Activated CD4-positive, alpha-beta T cell treated with anti-CD3 and anti-CD28 coated beads for 36 hours (primary cell): ENCODE results near the gene KRT13. TPM values are rescaled to one million over a fixed set of nuclear protein-coding genes. Genes with fewer than 3 reads are reported as not detected.
"Not testable (repeated sequence)": the region's sequence is repeated elsewhere in the genome, so short reads cannot be mapped to it uniquely, and the experiment has no call there.

Experiments used
- ATAC-seq: fragments of 200-7000 bp; cut with Tn5 transposase; one replicate; pipeline ENCODE4 v1.10.0; 2021; ENCODE audit warnings: mild to moderate bottlenecking, moderate library complexity
- CTCF ChIA-PET: fragments of 350-600 bp; sonication (Branson Sonifier 250); formaldehyde crosslinking; loops from one replicate; lab custom pipeline; 2021; ENCODE audit warnings: antibody characterized with exemption; lab: Charles Lee
- POLR2A ChIA-PET: fragments of 350-600 bp; sonication (Branson Sonifier 250); formaldehyde crosslinking; loops from one replicate; lab custom pipeline; 2021; ENCODE audit warnings: antibody characterized with exemption, inconsistent platforms; lab: Charles Lee
- DNase-seq: peaks from one replicate; pipeline ENCODE4 v3.0.0-alpha.2; 2020
- H3K27ac Mint-ChIP-seq: one replicate; pipeline ENCODE4 v1.8.0; 2021; ENCODE audit warnings: mixed read lengths
- H3K27me3 Mint-ChIP-seq: one replicate; pipeline ENCODE4 v1.8.0; 2021; ENCODE audit warnings: mixed read lengths
- H3K36me3 Mint-ChIP-seq: one replicate; pipeline ENCODE4 v1.8.0; 2021; ENCODE audit warnings: low read depth, mixed read lengths
- H3K4me1 Mint-ChIP-seq: one replicate; pipeline ENCODE4 v1.8.0; 2021; ENCODE audit warnings: mixed read lengths
- H3K4me3 Mint-ChIP-seq: one replicate; pipeline ENCODE4 v1.8.0; 2021; ENCODE audit warnings: mild to moderate bottlenecking, moderate library complexity, mixed read lengths
- H3K9me3 Mint-ChIP-seq: one replicate; pipeline ENCODE4 v1.8.0; 2021; ENCODE audit warnings: low read depth, mixed read lengths
- intact Hi-C, 2 experiments: fragments of 100-400 bp; cut with DNase I in 1 of 2; cut with micrococcal nuclease in 1 of 2; formaldehyde crosslinking; loops; one replicate each; pipeline versions ENCODE4 v1.14.2 to v1.15.1; 2022 to 2024; cut with DNase I, micrococcal nuclease
- total RNA-seq, 2 experiments: library from RNA; stranded (reverse); gene quantifications; one replicate each; pipeline ENCODE4 v1.2.3, GENCODE V29; 2021

Gene KRT13
- total RNA-seq, 2 experiments from 2014 or later, result not detected

DNA sequence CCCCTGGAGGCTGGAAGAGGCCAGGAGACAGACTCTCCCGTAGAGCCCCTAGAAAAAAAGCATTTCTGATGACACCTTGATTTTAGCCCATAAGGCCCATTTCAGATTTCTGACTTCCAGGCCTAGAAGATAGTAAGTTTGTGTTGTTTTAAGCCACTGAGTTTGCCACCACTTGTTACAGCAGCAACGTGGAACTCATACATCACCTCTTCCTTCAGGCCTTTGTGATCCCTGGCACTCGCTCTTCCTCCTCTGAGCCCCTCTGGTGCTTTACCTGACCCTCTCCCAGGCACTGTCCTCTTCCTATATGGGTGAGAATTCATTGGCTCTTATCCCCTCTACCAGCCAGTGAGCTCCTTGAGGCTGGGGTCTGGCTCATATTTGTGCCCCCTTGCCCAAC is 41.4 kb upstream of the KRT13 start:
- no peak overlapping the region for H3K27ac Mint-ChIP-seq
- intact Hi-C loops, result loop anchor here in 1 of 2 experiments (5.0 kb wide), 2 partner anchors 210 to 925 kb away; no protein-coding TSS in a partner anchor

GRCh38 chr17:41545829-41546410 is 40.5 kb upstream of the KRT13 start:
- intact Hi-C loops, result loop anchor here in 1 of 2 experiments (5.0 kb wide), 2 partner anchors 209 to 924 kb away; no protein-coding TSS in a partner anchor
- Mint-ChIP-seq H3K4me3 (no peak overlapping the region), H3K27ac (no peak overlapping the region), H3K36me3 (no peaks in the 10 kb centered on the region), H3K4me1 (peaks cover 22% of the 10 kb centered on the region), H3K9me3 (peaks cover 4% of the 10 kb centered on the region), H3K27me3 (peaks cover 3% of the 10 kb centered on the region)
- ChIA-PET POLR2A (no interaction called here), CTCF (interaction anchor here (2.5 kb wide), 1 partner anchor 103 kb away, joined by 7 read pairs; no protein-coding TSS in a partner anchor)
- ATAC-seq (no peak), DNase-seq (no peak)

More for the DNA sequence above, 41.4 kb upstream of the KRT13 start:
- DNase-seq (no peak), ATAC-seq (no peak)
- CTCF ChIA-PET, result interaction anchor here (0.6 kb wide), 1 partner anchor 590 kb away, joined by 3 read pairs; no protein-coding TSS in a partner anchor
- Mint-ChIP-seq H3K27me3 (peaks cover 3% of the 10 kb centered on the region), H3K4me3 (no peak overlapping the region), H3K36me3 (no peaks in the 10 kb centered on the region), H3K4me1 (peaks cover 22% of the 10 kb centered on the region), H3K9me3 (peaks cover 4% of the 10 kb centered on the region)
- POLR2A ChIA-PET, result no interaction called here

GRCh38 chr17:41544935-41545334 is 39.5 kb upstream of the KRT13 start:
- DNase-seq (no peak), ATAC-seq (no peak)
- Mint-ChIP-seq H3K9me3 (peaks cover 4% of the 10 kb centered on the region), H3K4me1 (peaks cover 22% of the 10 kb centered on the region), H3K4me3 (no peak overlapping the region), H3K36me3 (no peaks in the 10 kb centered on the region), H3K27ac (no peak overlapping the region), H3K27me3 (peaks cover 3% of the 10 kb centered on the region)
- ChIA-PET CTCF (interaction anchor here (1.4 to 2.5 kb wide), 2 partner anchors 102 to 104 kb away, joined by 3 to 7 read pairs; no protein-coding TSS in a partner anchor), POLR2A (interaction anchor here (0.6 to 0.7 kb wide), 2 partner anchors 34 to 100 kb away, joined by 3 to 6 read pairs; no protein-coding TSS in a partner anchor)
- intact Hi-C loops, result loop anchor here in 1 of 2 experiments (5.0 kb wide), 2 partner anchors 208 to 923 kb away; no protein-coding TSS in a partner anchor

- ATAC-seq, result no peak
Measured at GRCh38 chr17:41544491-41544892, 39.1 kb upstream of the KRT13 start.

DNA sequence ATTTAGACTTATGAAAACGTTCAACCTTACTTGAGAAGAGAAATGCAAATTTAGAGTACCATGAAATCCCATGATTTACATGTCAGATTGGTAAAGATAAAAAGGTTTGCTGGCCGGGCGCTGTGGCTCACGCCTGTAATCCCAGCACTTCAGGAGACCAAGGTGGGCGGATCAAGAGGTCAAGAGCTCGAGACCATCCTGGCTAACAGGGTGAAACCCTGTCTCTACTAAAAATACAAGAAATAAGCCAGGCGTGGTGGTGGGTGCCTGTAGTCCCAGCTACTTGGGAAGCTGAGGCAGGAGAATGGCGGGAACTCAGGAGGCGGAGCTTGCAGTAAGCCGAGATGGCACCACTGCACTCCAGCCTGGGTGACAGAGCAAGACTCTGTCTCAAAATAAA is 37.4 kb upstream of the KRT13 start:
- intact Hi-C loops, H3K4me3 Mint-ChIP-seq, H3K27me3 Mint-ChIP-seq, H3K27ac Mint-ChIP-seq, H3K36me3 Mint-ChIP-seq, POLR2A ChIA-PET, ATAC-seq, DNase-seq, H3K4me1 Mint-ChIP-seq, H3K9me3 Mint-ChIP-seq: not testable (repeated sequence)
- CTCF ChIA-PET, result interaction anchor here (0.6 kb wide), 1 partner anchor 132 kb away, joined by 3 read pairs; no protein-coding TSS in a partner anchor

More at GRCh38 chr17:41544491-41544892, 39.1 kb upstream of the KRT13 start:
- Mint-ChIP-seq H3K27me3 (peaks cover 3% of the 10 kb centered on the region), H3K4me3 (no peak overlapping the region), H3K36me3 (no peaks in the 10 kb centered on the region), H3K27ac (no peak overlapping the region), H3K4me1 (peaks cover 22% of the 10 kb centered on the region), H3K9me3 (peaks cover 4% of the 10 kb centered on the region)
- intact Hi-C loops, result no loop called here
- DNase-seq, result no peak
- ChIA-PET CTCF (interaction anchor here (1.4 to 2.5 kb wide), 2 partner anchors 103 to 105 kb away, joined by 3 to 7 read pairs; no protein-coding TSS in a partner anchor), POLR2A (interaction anchor here (0.6 to 0.7 kb wide), 2 partner anchors 35 to 101 kb away, joined by 3 to 6 read pairs; no protein-coding TSS in a partner anchor)

GRCh38 chr17:41542357-41542756 is 36.9 kb upstream of the KRT13 start:
- ATAC-seq (no peak), DNase-seq (no peak)
- ChIA-PET CTCF (interaction anchor here (0.6 to 1.4 kb wide), 4 partner anchors 24 to 1280 kb away, joined by 3 to 4 read pairs (median 3); partner anchors contain the start of gene KRT15), POLR2A (no interaction called here)
- Mint-ChIP-seq H3K9me3 (peaks cover 4% of the 10 kb centered on the region), H3K27me3 (peaks cover 3% of the 10 kb centered on the region), H3K4me3 (no peak overlapping the region), H3K4me1 (peaks cover under 1% of the 10 kb centered on the region), H3K27ac (no peak overlapping the region), H3K36me3 (no peaks in the 10 kb centered on the region)
- intact Hi-C loops, result no loop called here

DNA sequence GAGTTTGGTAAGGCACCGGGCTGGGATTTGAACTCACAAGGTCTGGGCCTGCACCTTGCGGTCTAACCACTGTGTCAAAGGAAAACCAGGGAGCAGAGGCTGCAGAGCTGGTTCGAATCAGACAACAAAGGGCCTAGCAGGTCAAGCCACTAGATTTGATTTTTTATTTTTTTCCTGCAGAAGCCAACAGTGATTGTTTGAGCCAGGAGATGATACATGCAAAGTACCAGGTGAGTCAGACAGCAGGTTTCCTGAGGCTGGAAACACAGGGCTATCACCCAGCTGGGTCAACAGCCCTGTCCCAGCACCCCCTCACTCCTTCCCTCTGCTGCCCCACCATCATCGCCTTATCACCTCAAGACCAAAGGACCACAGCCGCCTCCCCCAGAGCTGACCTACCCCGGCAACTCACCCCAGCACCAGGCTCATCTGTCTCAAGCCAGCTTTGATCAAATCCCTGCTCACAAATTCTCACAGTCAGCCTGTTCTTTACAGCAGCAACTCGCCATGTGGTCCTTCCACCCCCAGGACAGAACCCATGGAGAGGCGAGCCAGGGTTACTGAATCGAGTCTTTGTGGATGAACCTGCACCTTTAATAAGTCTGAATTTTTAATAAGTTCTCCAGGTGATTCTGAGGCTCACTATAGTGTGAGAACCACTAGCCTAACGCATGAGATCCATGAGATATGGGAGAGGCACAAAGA is 35.7 kb upstream of the KRT13 start:
- DNase-seq, result no peak
- ATAC-seq, result no peak
- Mint-ChIP-seq H3K4me3 (no peak overlapping the region), H3K9me3 (no peaks in the 10 kb centered on the region), H3K36me3 (no peaks in the 10 kb centered on the region), H3K27me3 (no peaks in the 10 kb centered on the region), H3K27ac (no peak overlapping the region), H3K4me1 (no peaks in the 10 kb centered on the region)
- intact Hi-C loops, result no loop called here
- ChIA-PET POLR2A (no interaction called here), CTCF (interaction anchor here (1.1 to 1.9 kb wide), 5 partner anchors 8 to 155 kb away, joined by 3 to 9 read pairs (median 4); partner anchors contain the start of gene KRT15)

GRCh38 chr17:41539979-41540701 is 34.7 kb upstream of the KRT13 start:
- intact Hi-C loops, result no loop called here
- no peak for ATAC-seq

DNA sequence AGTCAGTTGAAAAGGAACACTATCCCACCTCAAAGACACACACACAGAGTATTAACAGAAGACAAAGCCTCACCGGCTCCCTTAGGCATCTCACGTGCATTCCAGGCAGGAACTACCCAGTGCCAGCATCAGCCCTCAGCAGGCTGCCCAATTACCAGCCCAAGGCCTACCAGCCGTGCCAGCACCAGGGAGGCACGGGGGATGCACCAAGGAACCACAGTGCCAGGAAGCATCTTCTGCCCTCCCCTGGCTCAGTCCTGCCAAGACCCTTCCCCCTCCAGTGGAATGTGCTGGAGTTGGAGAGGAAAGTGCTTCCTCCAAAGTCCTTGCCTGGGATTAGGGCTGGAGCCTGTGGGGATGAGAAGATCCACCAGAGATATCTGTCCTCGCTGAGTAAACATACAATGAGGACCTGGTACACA is 33.7 kb upstream of the KRT13 start:
- ChIA-PET CTCF (no interaction called here), POLR2A (no interaction called here)
- DNase-seq (no peak), ATAC-seq (no peak)
- Mint-ChIP-seq H3K27me3 (no peaks in the 10 kb centered on the region), H3K9me3 (no peaks in the 10 kb centered on the region), H3K4me3 (no peak overlapping the region), H3K36me3 (no peaks in the 10 kb centered on the region), H3K4me1 (no peaks in the 10 kb centered on the region), H3K27ac (no peak overlapping the region)
- intact Hi-C loops, result no loop called here

More at GRCh38 chr17:41539979-41540701, 34.7 kb upstream of the KRT13 start:
- no peak overlapping the region for H3K4me3 Mint-ChIP-seq
- H3K36me3 Mint-ChIP-seq, result no peaks in the 10 kb centered on the region
- no peak overlapping the region for H3K27ac Mint-ChIP-seq
- no peak for DNase-seq
- H3K4me1 Mint-ChIP-seq, result no peaks in the 10 kb centered on the region
- H3K9me3 Mint-ChIP-seq, result no peaks in the 10 kb centered on the region
- POLR2A ChIA-PET, result no interaction called here
- CTCF ChIA-PET, result interaction anchor here (0.7 to 1.9 kb wide), 4 partner anchors 9 to 123 kb away, joined by 3 to 9 read pairs (median 3); no protein-coding TSS in a partner anchor
- no peaks in the 10 kb centered on the region for H3K27me3 Mint-ChIP-seq

DNA sequence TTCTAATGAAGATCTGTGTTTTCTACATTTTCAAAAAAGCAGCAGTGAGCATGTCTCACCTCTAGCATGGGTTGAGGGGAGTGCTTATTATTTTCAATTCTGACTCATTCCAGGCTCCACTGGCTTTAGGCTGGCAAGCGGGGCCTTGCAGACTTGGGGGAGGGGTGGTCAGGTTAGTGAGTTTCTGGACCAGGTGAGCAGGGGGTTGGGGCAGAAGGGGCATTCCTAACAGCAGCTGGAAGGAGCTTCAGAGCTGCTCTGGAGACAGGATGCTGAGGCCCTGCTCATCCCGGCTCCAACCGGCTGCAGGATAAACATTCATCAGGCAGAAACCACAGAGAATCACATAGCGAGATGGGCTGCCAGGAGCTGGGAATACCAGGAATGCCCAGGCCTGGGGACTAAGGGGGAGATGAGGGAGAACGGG is 33.2 kb upstream of the KRT13 start:
- DNase-seq (no peak), ATAC-seq (no peak)
- H3K27me3 Mint-ChIP-seq, result no peaks in the 10 kb centered on the region
- H3K9me3 Mint-ChIP-seq, result no peaks in the 10 kb centered on the region
- no peaks in the 10 kb centered on the region for H3K4me1 Mint-ChIP-seq
- no peaks in the 10 kb centered on the region for H3K36me3 Mint-ChIP-seq
- ChIA-PET POLR2A (no interaction called here), CTCF (no interaction called here)
- no peak overlapping the region for H3K27ac Mint-ChIP-seq
- intact Hi-C loops, result no loop called here
- no peak overlapping the region for H3K4me3 Mint-ChIP-seq

GRCh38 chr17:41537990-41538389 is 32.6 kb upstream of the KRT13 start:
- CTCF ChIA-PET, result interaction anchor here (3.6 kb wide), 1 partner anchor 11 kb away, joined by 20 read pairs; no protein-coding TSS in a partner anchor
- H3K9me3 Mint-ChIP-seq, result no peaks in the 10 kb centered on the region
- POLR2A ChIA-PET, result no interaction called here
- ATAC-seq (no peak), DNase-seq (no peak)
- no peaks in the 10 kb centered on the region for H3K4me1 Mint-ChIP-seq
- intact Hi-C loops, result no loop called here
- H3K27ac Mint-ChIP-seq, result no peak overlapping the region
- no peak overlapping the region for H3K4me3 Mint-ChIP-seq
- no peaks in the 10 kb centered on the region for H3K36me3 Mint-ChIP-seq
- peaks cover under 1% of the 10 kb centered on the region for H3K27me3 Mint-ChIP-seq
